ENCODE results near the gene MROH7. TPM values are rescaled to one million over a fixed set of nuclear protein-coding genes. Genes with fewer than 3 reads are reported as not detected.
"Not testable (repeated sequence)": the region's sequence is repeated elsewhere in the genome, so short reads cannot be mapped to it uniquely, and the experiment has no call there.

Gene MROH7
- total and polyA plus RNA-seq, 8 donors, result 0.68 to 33.8 (median 5.2) TPM

DNA sequence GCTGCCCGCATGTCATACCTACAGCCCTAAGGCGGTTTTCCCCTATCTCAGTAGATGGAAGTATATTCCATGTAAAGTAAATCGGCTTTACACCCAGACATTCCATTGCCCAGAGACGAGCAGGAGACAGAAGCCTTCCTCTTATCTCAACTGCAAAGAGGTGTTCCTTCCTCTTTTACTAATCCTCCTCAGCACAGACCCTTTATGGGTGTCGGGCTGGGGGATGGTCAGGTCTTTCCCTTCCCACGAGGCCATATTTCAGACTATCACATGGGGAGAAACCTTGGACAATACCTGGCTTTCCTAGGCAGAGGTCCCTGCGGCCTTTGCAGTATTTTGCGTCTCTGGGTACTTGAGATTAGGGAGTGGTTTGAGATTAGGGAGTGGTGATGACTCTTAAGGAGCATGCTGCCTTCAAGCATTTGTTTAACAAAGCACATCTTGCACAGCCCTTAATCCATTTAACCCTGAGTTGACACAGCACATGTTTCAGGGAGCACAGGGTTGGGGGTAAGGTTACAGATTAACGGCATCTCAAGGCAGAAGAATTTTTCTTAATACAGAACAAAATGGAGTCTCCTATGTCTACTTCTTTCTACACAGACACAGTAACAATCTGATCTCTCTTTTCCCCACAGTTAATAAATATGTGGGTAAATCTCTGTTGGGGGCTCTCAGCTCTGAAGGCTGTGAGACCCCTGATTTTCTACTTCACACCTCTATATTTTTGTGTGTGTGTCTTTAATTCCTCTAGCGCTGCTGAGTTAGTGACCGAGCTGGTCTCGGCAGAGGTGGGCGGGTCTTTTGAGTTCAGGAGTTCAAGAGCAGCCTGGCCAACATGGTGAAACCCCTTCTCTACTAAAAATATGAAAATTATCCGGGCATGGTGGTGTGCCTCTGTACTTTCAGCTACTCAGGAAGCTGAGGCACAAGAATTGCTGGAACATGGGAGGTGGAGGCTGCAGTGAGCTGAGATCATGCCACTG, 4.8 kb upstream of the MROH7 start:
- H3K4me3 ChIP-seq; H3K9me3 ChIP-seq; H3K27ac ChIP-seq; H3K4me1 ChIP-seq; H3K27me3 ChIP-seq; intact Hi-C loops (cut with DNase I; ENCODE audit: low total_unique reads); DNase-seq: not testable (repeated sequence)
- peaks cover 0 to 22% (median 2%) of the 10 kb centered on the region in 4 donors for H3K36me3 ChIP-seq
- 62 to 72% (median 70%) methylated on average over 12 to 14 of the region's 14 CpGs for WGBS, 5 donors

DNA sequence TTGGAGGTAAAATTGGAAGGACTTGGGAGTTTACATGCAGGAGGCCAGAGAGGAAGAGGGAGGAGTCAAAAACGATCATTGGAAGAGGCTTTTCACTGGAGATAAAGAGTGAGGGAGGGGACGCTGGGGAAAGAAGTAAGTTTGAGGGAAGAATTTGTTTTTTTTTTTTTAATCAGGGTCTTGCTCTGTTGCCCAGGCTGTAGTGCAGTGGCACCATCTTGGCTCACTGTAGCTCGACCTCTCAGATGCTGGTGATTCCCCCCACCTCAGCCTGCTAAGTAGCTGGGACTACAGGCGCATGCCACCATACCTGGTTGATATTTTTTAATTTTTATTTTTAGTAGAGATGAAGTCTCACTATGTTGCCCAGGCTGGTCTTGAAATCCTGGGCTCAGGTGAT, 1.2 kb upstream of the MROH7 start:
- peaks cover 0 to 11% (median 0%) of the 10 kb centered on the region in 4 donors for H3K36me3 ChIP-seq
- intact Hi-C loops (cut with DNase I; ENCODE audit: low total_unique reads), result no loop called here
- H3K4me1 ChIP-seq, result no peaks in the 10 kb centered on the region
- peaks cover 0 to 30% (median 18%) of the 10 kb centered on the region in 4 donors for H3K9me3 ChIP-seq
- WGBS, 5 donors, result 61 to 65% (median 62%) methylated on average over 4 of the region's 4 CpGs
- no peak for TF ChIP-seq CTCF (IDR thresholded peaks at IDR 0.05)
- TF ChIP-seq EP300 (IDR thresholded peaks at IDR 0.05), result no peak
- no peak for TF ChIP-seq POLR2A (IDR thresholded peaks at IDR 0.05)
- TF ChIP-seq POLR2AphosphoS5 (IDR thresholded peaks at IDR 0.05), result no peak
- no peaks in the 10 kb centered on the region for H3K27me3 ChIP-seq
- H3K4me3 ChIP-seq, result no peak overlapping the region
- no peak overlapping the region for H3K27ac ChIP-seq
- no peak for DNase-seq

DNA sequence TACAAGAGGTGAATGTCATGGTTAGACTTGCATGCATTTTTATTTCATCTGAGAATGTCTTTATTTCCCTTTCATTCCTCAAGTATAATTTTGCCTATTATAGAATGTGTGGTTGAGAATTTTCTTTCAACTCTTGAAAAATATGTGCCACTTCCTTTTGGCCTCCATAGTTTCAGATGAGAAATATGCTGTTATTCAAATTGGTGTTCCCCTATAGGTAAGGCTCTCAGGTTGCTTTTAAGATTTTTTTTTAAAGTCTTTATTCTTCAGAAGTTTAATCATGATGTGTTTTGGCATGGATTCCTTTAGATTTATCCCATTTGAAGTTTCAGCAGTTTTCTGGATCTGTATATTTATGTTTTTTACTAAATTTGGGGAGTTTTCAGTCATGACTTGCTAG, 2.1 kb downstream of the MROH7 start:
- intact Hi-C loops (cut with DNase I; ENCODE audit: low total_unique reads), result no loop called here
- Histone ChIP-seq H3K4me1 (peaks cover 0 to 19% (median 1%) of the 10 kb centered on the region in 4 donors), H3K36me3 (no peaks in the 10 kb centered on the region), H3K4me3 (no peak overlapping the region), H3K9me3 (peaks cover 0 to 30% (median 18%) of the 10 kb centered on the region in 4 donors), H3K27me3 (no peaks in the 10 kb centered on the region), H3K27ac (no peak overlapping the region)
- DNase-seq, result no peak
- TF ChIP-seq POLR2A (IDR thresholded peaks at IDR 0.05) (no peak), EP300 (IDR thresholded peaks at IDR 0.05) (no peak), CTCF (IDR thresholded peaks at IDR 0.05) (no peak), POLR2AphosphoS5 (IDR thresholded peaks at IDR 0.05) (no peak)

DNA sequence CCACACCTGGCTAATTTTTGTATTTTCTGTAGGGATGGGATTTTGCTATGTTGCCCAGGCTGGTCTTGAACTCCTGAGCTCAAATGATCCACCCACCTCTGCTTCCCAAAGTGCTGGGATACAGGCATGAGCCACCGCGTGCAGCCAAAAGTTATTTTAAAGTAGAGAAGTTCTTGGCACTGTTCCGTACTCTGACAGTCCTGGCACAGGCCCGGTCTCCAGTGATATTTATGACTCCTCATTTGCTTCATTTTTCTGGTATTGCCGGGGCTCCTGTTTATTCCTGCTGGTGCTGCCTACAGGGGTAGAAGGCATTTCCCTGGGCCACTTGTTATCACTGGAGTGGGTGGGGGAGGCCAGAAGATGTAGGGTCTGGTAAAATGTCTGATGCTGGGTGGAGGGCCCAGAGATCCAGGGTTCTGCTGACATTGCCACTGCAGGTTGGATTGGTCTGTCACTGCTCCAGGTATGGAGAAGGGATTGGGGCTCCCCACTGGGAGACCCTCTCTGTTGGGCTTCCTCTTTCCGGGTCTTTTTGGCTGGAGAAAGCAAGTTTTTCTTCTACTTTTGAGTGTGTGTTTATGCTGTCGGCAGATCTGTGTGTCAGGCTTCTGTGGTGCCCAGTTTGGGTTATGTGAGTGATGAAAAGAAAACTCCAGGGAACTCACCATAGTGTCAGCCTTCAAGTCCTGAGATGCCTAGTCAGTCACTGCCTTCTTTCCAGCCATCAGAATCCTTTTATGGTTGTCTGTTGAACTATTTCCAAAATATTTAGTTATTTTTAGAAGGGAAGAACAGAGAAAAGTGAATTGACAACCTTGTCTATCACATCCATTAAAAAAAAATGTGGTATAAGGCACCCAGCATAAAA, 4.5 kb downstream of the MROH7 start:
- Histone ChIP-seq H3K4me3 (no peak overlapping the region), H3K36me3 (no peaks in the 10 kb centered on the region), H3K4me1 (peaks cover 0 to 29% (median 3%) of the 10 kb centered on the region in 4 donors), H3K9me3 (peaks cover 0 to 30% (median 18%) of the 10 kb centered on the region in 4 donors), H3K27ac (no peak overlapping the region), H3K27me3 (no peaks in the 10 kb centered on the region)
- DNase-seq, result peak in 1 of 2 donors; percentile 54
- TF ChIP-seq POLR2AphosphoS5 (IDR thresholded peaks at IDR 0.05), result no peak
- TF ChIP-seq CTCF (IDR thresholded peaks at IDR 0.05), result no peak
- TF ChIP-seq EP300 (IDR thresholded peaks at IDR 0.05), result no peak
- TF ChIP-seq POLR2A (IDR thresholded peaks at IDR 0.05), result no peak
- WGBS, 5 donors, result 64 to 90% (median 80%) methylated on average over 7 of the region's 7 CpGs
- intact Hi-C loops (cut with DNase I; ENCODE audit: low total_unique reads), result no loop called here
